ENCODE results near the gene ATP8A2.
"Not testable (repeated sequence)": the region's sequence is repeated elsewhere in the genome, so short reads cannot be mapped to it uniquely, and the experiment has no call there.

ATP8A2 gene

DNA sequence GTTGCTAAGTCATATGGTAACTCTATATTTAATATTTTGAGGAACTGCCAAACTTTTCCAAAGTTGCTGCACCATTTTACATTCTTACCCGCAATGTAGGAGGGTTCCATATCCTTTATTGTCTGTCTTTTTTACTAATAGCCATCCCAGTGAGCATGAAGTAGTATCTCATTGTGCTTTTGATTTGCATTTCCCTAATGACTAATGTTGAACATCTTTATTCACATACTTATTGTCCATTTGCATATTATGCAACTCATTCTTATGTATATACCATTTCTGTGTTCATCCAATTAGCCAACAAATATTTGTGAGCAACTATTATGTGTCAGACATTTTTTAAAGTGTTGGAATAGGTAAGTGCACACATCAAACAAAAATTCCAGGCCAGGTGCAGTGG, 20.4 kb upstream of the ATP8A2 start:
- DNase-seq (ENCODE audit: extremely low read depth, low read depth): no peak
- TF ChIP-seq, protein P1, sequence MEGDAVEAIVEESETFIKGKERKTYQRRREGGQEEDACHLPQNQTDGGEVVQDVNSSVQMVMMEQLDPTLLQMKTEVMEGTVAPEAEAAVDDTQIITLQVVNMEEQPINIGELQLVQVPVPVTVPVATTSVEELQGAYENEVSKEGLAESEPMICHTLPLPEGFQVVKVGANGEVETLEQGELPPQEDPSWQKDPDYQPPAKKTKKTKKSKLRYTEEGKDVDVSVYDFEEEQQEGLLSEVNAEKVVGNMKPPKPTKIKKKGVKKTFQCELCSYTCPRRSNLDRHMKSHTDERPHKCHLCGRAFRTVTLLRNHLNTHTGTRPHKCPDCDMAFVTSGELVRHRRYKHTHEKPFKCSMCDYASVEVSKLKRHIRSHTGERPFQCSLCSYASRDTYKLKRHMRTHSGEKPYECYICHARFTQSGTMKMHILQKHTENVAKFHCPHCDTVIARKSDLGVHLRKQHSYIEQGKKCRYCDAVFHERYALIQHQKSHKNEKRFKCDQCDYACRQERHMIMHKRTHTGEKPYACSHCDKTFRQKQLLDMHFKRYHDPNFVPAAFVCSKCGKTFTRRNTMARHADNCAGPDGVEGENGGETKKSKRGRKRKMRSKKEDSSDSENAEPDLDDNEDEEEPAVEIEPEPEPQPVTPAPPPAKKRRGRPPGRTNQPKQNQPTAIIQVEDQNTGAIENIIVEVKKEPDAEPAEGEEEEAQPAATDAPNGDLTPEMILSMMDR (IDR thresholded peaks at IDR 0.05; ENCODE audit: low read depth, low read length, missing control alignments): no peak
- no peak overlapping the region for H3K4me3 ChIP-seq (replicated peaks; ENCODE audit: low read depth, low read length)

DNA sequence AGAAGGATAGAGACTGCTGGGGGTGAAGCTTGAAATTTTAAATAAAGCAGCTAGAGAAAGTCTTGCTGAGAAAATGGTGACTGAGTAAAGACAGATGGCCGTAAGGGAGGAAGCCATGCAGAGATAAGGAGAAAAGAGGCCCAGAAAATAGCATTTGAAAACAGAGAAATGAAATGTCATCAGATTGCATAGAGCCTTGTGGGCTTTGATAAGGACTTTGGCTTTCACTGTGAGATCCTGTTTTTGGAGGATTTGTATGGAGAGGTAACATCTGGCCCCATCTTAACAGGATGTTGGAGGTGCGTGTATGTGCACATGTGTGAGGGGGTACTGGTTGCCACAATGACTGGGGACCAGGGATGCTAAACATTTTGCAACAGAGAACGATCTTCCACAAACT, 19.5 kb upstream of the ATP8A2 start:
- H3K4me3 ChIP-seq (replicated peaks; ENCODE audit: low read depth, low read length): no peak overlapping the region
- TF ChIP-seq, protein P1 (IDR thresholded peaks at IDR 0.05; ENCODE audit: low read depth, low read length, missing control alignments): no peak
- no peak for DNase-seq (ENCODE audit: extremely low read depth, low read depth)

DNA sequence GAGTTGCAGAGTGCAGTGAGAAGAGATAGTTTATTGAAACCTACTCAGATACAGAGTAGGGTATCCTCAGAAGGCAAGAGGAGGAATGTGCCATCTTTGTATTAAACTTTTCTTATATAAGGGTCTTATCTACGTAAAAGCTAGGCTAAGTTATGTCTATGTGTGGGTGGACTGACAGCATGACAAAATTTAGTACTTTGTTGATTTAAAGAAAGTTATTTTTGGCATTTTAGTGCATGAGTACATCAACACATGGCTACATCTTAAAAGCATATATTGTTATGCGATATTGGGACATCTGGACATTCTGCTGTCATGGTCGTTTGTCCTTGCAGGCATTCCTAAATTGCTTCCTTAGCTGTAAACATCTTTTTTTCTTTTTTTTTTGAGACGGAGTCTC, 19.0 kb upstream of the ATP8A2 start:
- no peak for DNase-seq (ENCODE audit: extremely low read depth, low read depth)
- TF ChIP-seq, protein P1 (IDR thresholded peaks at IDR 0.05; ENCODE audit: low read depth, low read length, missing control alignments): no peak
- H3K4me3 ChIP-seq (replicated peaks; ENCODE audit: low read depth, low read length): no peak overlapping the region

DNA sequence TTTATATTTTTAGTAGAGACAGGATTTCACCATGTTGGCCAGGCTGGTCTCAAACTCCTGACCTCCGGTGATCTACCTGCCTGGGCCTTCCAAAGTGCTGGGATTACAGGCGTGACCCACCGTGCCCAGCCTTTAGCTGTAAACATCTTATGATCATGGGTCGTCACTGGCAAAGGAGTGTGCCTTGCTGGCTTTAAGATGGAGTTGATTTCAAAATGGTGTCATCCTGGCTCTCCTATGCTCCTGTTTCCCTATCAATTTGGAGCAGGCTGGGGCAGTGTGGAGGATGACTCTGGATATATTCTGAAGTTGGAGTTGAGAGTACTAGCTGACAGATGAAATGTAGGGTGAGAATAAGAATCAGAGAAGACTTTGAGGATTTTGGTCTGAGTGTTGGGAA, 18.4 kb upstream of the ATP8A2 start:
- no peak for DNase-seq (ENCODE audit: extremely low read depth, low read depth)
- no peak overlapping the region for H3K4me3 ChIP-seq (replicated peaks; ENCODE audit: low read depth, low read length)
- TF ChIP-seq, protein P1 (IDR thresholded peaks at IDR 0.05; ENCODE audit: low read depth, low read length, missing control alignments): no peak

DNA sequence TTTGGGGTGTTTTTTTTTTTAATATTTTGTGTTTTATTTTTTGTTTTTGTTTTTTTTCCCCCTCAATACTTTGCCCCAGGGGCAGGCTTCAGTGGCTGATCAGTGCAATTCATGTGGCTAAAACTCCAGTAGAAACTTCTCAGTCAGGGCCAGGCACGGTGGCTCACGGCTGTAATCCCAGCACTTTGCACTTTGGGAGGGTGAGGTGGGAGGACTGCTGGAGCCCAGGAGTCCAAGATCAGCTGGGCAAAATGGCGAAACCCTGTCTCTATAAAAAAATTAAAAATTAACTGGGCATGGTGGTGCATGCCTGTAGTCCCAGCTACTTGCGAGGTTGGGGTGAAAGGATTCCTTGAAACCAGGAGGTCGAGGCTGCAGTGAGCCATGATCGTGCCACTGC, 17.4 kb upstream of the ATP8A2 start:
- DNase-seq (ENCODE audit: extremely low read depth, low read depth): no peak

DNA sequence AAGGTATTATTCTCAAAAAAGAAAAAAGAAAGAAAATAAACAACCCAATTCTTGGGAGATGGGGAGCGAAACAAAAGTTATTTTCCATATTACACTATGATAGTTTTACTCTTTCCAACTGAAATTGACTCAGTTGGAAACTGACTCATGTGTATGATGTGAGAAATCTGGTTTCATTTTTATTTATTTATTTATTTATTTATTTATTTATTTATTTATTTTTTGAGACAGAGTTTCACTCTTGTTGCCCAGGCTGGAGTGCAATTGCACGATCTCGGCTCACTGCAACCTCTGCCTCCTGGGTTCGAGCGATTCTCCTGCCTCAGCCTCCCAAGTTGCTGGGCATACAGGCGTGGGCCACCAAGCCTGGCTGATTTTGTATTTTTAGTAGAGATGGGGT, 11.3 kb upstream of the ATP8A2 start:
- DNase-seq (ENCODE audit: extremely low read depth, low read depth); H3K4me3 ChIP-seq (replicated peaks; ENCODE audit: low read depth, low read length): not testable (repeated sequence)

More for the DNA sequence above, 17.4 kb upstream of the ATP8A2 start:
- TF ChIP-seq, protein P1 (IDR thresholded peaks at IDR 0.05; ENCODE audit: low read depth, low read length, missing control alignments): no peak
- no peak overlapping the region for H3K4me3 ChIP-seq (replicated peaks; ENCODE audit: low read depth, low read length)

DNA sequence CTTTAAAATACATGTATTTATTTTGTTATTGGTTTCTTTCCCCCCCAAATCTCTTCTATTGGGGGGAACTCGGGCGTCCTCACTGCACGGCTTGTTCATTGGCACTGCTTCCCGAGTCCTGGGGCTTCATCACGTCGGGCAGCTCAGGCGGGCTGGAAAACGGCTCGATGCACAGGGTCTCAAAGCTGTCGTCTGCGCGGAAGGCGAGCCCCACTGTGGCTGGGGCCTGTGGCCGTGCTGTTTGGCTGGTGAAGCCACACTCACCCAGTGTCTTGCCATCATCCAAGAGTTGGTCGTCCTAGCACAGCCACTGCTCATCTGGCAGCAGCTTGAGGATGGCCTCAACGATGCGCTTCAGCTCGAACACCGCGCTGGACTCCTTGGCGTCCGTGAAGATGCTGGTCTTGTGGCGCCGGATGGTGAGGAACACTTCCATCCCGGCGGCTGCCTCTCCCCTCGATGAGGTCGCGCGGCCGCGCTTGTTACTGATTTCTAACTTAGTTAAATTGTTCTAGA, 6.0 kb upstream of the ATP8A2 start:
- TF ChIP-seq, protein P1 (IDR thresholded peaks at IDR 0.05; ENCODE audit: low read depth, low read length, missing control alignments): no peak
- H3K4me3 ChIP-seq (replicated peaks; ENCODE audit: low read depth, low read length): no peak overlapping the region
- no peak for DNase-seq (ENCODE audit: extremely low read depth, low read depth)

All from HFF-Myc (cell line).